ENCODE measurements around the gene CDX1.

Gene CDX1

DNA sequence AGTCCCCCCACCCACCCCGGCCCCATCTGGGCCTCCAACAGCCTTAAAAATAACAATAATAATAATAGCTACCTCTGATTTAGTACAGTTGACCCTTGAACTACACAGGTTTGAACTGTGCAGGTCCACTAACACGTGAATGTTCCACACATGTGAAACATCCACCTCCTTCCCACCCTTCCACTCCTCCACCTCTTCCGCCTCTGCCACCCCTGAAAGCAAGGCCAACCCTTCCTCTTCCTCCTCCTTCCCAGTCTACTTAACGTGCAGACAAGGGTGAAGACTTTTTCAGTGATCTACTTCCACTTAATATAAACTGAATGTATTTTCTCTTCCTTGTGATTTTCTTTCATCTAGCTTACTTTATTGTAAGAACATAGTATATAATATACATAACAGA is 21.7 kb upstream of the CDX1 start:
- in situ Hi-C loops (cut with HindIII; ENCODE audit: low sequenced_read_pairs): no loop called here

DNA sequence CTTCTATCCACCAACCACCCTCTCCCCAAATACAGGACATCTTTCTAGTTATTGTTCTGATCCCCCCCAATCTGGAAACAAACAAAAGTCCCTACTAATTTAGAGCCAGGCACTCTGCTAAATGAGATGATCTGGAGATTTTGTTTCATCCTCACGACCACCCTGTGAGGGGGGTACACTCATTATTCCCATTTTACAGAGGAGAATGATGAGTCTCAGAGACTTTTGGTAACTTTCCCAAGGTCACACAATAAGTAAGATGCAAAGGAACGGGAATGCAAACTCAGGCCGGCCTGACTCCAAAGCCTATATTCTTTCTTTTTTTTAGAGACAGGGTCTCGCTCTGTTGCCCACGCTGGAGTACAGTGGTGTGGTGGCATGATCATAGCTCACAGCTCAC is 20.3 kb upstream of the CDX1 start:
- in situ Hi-C loops (cut with HindIII; ENCODE audit: low sequenced_read_pairs): no loop called here

DNA sequence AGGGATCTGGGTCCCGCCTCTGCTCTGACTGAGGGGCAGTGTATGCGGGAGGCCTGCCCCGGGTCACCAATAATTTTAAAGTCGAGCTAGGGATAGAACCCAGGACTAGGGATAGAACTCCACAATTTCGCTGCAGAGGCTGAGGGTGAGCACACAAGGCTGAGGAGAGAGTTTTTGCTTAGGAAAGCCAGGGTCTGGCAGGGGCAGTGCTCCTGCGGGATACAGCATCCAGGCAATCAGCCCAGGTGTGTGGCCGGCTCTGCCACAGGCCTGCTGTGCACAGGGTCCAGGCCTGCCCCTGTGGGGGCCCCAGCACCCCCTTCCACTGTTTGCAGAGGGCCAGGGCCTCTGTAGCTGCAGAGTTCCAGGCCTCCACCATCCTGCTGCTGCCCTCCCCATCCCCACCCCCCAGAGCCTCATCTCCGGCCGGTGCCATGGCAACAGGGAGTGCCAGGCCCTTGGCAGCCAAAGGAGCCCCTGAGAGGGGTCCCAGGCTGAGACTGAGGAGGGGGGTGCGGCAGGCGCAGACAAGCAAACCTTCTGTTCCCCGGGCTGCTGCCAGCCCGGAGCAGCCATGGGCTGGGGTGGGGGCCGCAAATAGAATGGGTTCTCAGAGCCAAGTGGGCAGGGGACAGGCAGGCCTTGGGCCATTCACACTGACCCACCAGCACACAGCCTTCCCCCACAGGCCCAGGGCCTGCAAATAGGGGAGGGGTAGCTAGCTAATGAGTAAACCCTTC is 19.5 kb upstream of the CDX1 start:
- in situ Hi-C loops (cut with HindIII; ENCODE audit: low sequenced_read_pairs): no loop called here

DNA sequence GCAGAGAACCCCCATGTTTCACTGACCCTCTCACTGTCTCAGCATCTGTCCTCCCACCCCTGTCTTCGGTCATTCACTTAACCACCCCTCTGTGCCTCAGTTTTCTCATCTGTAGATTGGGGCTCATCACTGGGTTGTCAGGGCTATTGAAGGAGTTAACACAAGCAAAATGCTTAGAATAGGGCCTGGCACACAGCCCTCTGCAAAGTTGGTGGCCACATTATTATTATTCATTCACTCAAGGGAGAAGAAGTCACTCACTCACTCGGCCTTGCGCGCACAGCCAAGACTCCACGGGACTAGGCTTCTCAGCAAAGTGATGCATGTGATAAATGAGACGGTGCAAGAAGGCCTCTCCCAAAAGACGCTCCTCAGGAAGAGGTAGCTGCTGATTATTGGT is 18.9 kb upstream of the CDX1 start:
- in situ Hi-C loops (cut with HindIII; ENCODE audit: low sequenced_read_pairs): no loop called here

DNA sequence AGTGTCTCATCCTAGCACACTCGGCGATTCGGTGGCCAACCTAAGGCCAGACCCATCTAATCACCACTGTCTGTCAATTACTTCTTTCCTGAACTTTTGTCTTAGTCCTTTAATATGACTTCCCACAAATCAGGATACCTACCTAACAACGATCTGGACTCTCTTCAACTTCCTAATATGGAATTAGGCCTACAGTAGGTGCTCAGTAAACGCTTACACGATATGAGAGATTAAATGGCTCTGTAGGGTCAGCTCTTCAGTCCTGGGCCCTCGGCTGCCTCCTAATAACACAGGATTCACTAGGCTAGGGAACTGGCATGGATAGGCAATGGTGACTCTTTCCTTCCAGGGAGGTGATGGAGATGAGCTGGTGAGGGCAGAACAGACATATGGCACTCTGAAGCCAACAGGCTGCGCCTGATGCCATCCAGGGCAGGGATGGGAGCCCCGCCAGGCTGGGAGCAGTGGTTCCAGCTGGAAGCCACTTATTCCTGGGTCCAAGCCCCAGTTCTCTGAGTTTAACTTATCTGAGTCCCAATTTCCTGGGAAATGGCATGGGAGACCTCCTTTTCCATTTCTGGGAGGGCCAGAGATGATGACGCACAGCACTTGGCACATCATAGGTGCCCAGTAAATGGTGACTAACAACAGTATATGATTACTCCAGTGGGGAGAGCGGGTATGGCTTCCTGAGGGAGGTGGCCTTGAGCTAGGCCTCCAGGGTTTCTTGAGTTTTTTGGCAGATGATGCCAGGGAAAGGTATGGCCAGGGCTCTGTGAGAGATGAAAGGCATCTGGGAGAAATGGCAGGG is 18.3 kb upstream of the CDX1 start:
- in situ Hi-C loops (cut with HindIII; ENCODE audit: low sequenced_read_pairs): no loop called here

DNA sequence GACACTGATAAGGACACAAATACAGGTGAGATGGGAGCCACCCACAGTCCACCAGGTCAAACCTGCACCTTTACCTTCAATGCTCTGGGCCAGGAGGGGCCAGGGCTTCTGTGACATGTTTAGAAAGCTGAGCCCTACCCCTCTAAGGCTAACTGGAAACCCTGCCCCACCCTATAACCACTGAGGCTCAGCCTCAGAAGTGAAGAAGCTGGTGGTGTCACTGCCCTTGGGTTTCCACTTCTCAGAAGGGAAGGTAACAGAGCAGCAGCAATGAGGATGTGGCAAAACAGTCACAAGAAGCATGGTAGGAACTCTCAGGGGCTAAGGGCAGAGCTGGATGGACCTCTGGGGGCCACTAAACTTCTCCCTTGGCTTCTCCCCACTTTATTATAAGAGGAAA is 17.0 kb upstream of the CDX1 start:
- in situ Hi-C loops (cut with HindIII; ENCODE audit: low sequenced_read_pairs): no loop called here

DNA sequence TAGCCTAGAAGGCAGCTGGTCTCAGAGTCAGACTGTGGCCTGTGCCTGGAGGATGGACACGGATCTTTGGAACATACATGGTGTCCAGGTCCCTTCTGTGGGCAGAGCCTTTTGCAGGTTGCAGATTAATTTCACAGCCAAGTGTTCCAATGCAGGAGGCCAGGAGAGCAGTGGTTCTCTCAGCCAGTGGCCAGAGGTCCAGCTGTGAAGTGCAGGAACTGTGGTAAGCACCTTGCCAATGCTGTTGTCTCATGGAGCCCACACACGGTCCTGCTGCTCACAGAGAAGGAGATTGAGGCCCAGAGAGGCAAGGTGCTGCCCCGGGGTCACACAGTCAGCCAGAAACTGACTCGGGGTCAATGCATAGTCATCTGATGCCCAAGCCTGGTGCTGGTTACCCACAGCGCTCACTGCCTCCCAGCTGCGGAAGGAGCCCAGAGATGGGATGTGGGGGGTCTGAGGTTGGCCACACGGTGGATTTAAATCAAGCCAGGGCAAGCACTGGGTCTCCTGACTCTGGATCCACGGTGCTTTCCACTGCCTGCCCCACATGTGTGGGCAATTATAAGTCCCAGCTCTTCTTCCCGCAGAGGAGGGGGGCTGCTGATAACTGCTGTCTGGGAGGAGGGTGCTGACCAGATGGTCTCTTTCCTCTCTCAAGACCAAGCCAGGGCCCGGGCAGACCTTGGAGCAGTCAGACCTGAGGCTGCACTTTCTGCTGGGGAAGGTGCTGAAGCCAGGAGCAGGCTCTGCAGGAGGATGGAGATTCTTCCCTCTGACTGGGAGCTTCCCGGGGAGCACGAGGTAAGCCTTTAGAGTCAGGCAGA is 13.7 kb upstream of the CDX1 start:
- in situ Hi-C loops (cut with HindIII; ENCODE audit: low sequenced_read_pairs): no loop called here

DNA sequence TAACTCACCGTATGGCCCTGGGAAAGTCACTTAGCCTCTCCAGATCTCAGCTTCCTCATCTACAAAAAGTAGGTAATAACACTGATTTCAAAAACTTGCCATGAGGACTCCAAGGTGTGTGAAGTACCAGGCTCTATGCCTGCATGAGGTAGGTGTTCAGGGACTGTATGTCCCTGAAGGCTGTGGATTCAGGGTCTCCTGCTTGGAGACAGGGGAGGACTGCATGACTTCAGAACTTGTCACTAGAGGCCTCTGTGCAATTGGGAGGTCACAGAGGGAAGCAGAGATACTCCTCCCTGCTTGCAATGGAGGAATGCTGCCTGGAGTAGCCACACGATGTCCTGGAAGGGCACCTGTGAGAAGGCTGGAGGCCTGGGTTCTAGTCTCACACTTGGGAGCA is 13.1 kb upstream of the CDX1 start:
- in situ Hi-C loops (cut with HindIII; ENCODE audit: low sequenced_read_pairs): no loop called here

DNA sequence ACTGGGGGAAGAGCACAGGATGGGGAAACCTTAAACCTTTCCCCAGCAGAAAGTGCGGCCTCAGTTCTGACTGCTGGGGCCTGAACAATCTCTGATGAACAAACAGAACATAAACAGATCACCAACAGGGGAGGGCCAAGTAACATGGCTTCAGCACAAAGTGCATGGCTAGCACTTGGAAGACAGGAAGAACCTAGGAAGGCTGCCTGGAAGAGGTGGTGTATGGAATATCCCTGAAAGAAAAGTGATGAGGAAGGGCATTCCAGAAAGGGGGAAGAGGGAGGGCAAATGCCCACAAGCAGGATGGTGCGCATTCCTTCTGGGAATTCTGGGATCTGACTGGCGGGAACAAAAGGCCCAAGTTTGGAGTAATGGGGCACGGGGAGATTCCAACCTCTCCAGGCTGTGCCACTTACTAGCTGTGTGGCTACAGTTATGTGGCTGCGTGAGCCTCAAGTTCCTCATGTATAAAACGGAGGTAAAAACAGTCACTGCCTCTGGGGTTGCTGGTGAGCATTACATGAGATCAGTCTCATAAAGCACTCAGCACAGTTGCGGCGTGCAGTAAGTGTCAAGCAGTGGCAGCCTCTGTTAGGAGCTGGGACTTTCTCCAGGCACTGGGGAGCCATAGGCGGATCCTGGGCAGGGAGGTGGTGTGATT is 12.5 kb upstream of the CDX1 start:
- in situ Hi-C loops (cut with HindIII; ENCODE audit: low sequenced_read_pairs): no loop called here

DNA sequence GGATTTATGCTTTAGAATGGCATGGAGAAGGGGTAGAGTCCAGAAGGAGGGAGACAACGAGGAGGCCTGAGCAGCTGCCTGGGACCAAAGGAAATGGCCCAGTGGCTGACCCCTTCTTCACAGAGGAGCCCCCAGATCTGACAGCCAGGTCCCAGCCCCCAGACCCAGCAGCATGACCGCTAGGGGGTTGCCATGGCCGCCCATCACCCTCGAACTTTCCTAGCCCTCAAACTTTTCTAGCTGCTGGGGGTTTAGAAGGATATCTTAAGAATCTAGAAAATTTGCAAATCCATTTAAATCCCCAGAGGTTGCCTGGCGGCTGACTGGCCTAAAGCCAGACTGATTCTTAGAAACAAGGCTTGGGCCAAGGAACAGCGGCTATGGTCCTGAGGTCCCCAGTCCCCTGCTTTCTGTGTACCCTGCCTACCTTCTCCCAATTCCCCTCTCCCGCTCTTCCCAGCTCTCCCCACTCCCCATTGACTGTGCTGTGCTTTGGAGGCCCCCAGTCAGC is 11.9 kb upstream of the CDX1 start:
- in situ Hi-C loops (cut with HindIII; ENCODE audit: low sequenced_read_pairs): loop anchor here (5.0 kb wide), 1 partner anchor 82 kb away; no protein-coding TSS in a partner anchor

DNA sequence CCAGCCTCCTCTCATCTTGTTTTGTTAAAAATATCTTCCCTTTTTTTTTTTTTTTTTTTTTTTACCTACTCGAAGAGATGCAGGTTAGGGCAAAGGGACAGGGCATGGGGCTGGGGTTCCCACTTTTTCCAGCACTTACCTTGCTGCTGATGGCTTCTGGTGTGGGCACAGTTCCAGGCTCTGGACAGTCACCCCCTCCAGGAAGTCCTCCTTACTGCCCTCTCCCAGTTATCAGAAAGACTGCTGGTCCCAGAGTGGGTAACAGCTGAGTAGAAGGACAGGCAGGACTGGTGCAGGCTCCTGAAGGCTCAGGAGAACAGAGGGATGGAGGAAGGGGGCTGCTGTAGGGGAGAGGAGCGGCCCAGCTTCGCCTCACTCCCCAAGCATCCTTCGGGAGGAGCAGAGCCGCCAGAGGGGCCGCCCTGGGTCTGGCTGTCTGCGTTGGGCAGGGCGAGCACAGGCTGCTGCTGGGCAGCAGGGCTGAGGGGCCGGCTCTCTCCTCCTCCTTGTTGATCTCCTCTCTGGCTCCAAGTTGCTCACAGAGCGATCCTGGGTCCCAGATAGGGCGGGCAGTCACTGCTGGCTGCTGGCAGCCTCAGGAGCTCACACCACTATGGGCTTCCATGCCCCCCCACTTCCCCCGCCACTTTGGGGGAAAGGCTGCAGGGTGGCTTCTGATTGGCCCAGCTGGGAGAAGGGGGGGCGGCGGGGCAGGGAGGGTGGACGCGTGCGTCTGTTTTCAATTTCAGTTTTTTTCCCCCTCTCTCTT is 11.1 kb upstream of the CDX1 start, which contains the start of gene PDGFRB:
Gene PDGFRB (minus strand): TSS at position 588 of the 769 bp plus-strand sequence. CDS start 18,798 bp downstream, outside the sequence.
- in situ Hi-C loops (cut with HindIII; ENCODE audit: low sequenced_read_pairs): loop anchor here (5.0 kb wide), 1 partner anchor 83 kb away; no protein-coding TSS in a partner anchor

DNA sequence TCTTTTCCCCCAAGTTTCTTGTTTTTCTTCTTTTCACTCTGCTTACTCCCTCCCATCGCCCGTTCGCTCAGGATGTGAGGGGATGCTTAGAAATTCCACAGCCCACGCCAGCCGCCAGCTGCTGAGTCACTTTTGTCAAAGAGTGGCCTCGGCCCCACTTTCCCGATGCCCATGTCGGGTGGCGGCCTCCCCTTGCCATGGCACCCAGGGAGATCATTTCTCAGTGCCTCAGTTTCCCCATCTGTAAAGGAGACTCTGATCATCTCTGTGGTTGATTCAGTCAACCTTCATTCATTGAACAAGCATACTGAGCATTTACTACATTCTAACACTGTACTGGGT is 10.6 kb upstream of the CDX1 start:
- in situ Hi-C loops (cut with HindIII; ENCODE audit: low sequenced_read_pairs): loop anchor here (5.0 kb wide), 1 partner anchor 84 kb away; no protein-coding TSS in a partner anchor

DNA sequence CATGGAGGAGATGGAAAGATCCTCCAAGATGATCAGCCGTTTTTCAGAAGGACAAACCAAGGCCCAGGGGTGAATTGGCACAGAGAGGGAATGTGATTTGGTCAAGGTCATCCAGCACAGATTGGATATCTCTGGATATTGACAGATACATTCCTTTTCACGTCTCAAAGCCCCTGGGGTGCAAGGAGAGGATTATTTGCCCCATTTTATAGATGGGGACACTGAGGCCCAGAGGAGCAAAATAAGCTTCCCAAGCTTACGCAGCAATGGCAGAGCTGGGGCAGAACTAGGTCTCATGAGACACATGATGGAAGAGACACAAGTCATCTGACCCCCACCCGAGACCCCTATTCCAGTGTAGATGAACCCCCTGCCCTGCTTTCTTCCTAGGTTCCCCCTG is 10.0 kb upstream of the CDX1 start:
- in situ Hi-C loops (cut with HindIII; ENCODE audit: low sequenced_read_pairs): loop anchor here (5.0 kb wide), 1 partner anchor 84 kb away; no protein-coding TSS in a partner anchor

DNA sequence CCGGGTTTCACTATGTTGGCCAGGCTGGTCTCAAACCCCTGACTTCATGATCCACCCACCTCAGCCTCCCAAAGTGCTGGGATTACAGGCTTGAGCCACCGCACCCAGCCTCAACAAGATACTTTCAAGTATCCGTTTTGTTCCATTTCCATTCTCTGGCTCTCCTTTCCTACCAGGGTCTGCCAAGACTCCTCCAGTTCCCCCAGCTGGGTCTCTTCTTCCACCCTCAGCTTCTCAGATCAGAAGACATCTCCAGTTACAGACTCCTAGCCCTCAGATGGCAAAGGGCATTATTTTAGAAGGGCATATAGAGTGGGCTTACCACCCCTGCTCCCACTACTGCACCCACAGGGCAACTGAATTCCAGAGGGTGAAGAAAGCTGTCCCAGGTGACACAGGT is 9.4 kb upstream of the CDX1 start:
- in situ Hi-C loops (cut with HindIII; ENCODE audit: low sequenced_read_pairs): loop anchor here (5.0 kb wide), 1 partner anchor 85 kb away; no protein-coding TSS in a partner anchor

DNA sequence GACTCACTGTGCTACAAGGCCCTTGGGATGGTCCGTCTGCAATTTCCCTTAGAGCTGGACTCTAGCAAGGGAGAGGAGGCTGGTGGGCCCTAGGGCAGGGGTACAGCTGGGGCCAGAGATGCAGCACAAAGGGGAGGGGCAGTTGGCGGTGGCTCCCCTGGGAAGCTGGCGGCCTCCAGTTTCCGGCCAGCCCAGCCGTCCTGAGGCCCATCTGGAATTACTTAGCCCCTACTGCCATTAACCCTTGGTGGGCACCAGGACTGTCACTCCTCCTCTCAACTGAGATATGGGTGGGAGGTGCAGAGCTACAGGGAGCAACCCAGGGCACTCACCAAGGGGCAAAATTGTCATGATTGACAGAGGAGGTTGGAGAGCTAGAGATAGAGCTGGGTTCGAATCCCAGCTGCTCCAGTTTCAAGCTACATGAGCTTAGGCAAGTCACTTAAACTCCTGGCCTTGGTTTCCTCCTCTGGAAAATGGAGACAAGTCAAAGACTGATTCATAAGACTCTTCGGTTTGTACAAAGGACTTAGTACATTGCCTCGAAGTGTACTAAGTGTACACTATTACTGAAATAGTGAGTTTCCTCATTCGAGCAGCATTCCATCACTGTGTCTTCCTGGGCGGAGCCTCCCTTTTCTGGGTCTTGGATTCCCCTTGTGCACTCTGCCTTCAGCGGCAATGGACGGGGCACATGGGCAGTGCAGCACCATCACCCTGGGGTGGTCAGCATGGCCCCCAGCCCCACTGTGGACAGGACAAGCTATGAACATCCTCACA is 8.2 kb upstream of the CDX1 start:
- in situ Hi-C loops (cut with HindIII; ENCODE audit: low sequenced_read_pairs): loop anchor here (5.0 kb wide), 1 partner anchor 86 kb away; no protein-coding TSS in a partner anchor

DNA sequence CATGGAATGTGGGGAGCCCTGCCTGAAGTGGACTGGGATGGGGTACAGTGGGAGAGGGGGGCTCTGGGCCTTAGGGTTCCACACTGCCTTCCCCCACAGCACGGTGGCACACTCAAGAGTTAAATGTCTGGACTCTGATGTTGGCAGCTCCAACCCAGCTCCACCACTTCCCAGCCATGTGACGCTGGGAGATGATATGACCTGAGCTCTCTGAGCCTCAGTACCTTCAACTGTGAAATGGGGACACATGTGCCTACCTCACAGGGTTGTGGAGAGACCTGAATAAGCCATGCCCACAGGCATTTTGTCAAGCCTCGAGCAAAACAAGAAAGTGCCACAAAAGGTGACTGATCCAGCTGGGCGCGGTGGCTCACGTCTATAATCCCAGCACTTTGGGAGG is 7.5 kb upstream of the CDX1 start:
- in situ Hi-C loops (cut with HindIII; ENCODE audit: low sequenced_read_pairs): loop anchor here (5.0 kb wide), 1 partner anchor 87 kb away; no protein-coding TSS in a partner anchor

DNA sequence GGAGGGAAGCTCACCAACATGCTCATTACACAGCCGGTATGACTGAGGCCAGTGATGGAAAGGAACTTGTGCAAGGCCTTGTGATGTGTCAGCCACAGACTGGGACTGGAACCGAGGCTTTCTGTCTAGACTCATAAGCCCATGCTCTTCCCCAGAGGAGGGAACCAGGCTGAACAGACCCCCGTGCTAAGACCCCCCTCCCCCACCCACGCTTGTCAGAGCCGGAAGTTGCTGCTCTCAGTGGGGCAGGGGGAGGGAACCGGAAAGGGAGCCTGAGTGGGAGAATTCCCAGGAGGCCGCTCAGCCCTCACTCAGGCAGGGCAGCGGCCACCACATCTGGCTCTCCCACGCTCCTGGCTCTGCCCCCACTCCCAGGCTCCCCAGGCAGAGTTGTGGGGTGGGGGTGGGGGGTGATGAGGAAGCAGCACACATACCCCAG is 6.8 kb upstream of the CDX1 start:
- in situ Hi-C loops (cut with HindIII; ENCODE audit: low sequenced_read_pairs): loop anchor here (5.0 kb wide), 1 partner anchor 87 kb away; no protein-coding TSS in a partner anchor

DNA sequence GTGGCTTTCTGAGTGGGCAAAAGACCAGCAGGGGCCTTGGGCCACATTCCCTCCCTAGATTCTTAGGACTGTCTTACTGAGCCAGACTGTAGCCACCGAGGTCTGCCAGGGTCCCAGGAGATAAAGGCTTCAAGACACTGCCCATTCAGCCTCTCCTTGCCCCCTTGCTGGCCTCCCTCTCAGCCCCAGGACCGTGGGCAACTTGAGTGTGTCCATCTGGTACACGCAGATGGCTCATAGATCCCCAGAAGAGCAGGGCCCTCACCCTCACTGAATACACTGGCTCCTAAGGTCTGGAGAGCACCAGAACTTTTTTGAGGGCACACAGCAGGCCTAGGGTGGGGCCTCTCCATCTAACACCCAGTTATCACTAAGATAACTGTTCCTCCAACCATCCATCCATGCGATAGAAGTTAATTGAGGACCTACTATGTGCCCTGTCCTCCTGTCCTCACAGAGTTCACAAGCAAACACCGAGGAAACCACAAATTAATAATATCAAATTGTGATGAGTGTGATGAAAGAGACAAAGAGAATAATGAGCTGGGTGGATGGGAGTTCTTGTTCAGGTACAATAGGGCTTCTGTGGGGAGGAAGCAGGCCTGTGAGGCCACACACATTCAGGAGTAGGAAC is 6.0 kb upstream of the CDX1 start:
- in situ Hi-C loops (cut with HindIII; ENCODE audit: low sequenced_read_pairs): no loop called here

Data from endothelial cell of hepatic sinusoid (primary cell).